ENCODE data around the gene RNFT2.
"Not testable (repeated sequence)": the region's sequence is repeated elsewhere in the genome, so short reads cannot be mapped to it uniquely, and the experiment has no call there.

Gene RNFT2

GRCh38 chr12:116745554-116745953 lies 7.4 kb downstream of the RNFT2 start:
- no peak for DNase-seq

- DNase-seq: no peak
Observed at GRCh38 chr12:116749884-116750283, 11.8 kb downstream of the RNFT2 start.

- no peak for DNase-seq
Observed at GRCh38 chr12:116750298-116750697, 12.2 kb downstream of the RNFT2 start.

GRCh38 chr12:116754097-116754496 lies 16.0 kb downstream of the RNFT2 start:
- not testable (repeated sequence) for DNase-seq

- not testable (repeated sequence) for DNase-seq
Observed at GRCh38 chr12:116754783-116755182, 16.7 kb downstream of the RNFT2 start.

- DNase-seq: no peak
Observed at GRCh38 chr12:116759783-116760621, 21.9 kb downstream of the RNFT2 start.

- DNase-seq: no peak
Observed at GRCh38 chr12:116760622-116761020, 22.5 kb downstream of the RNFT2 start.

GRCh38 chr12:116761499-116761898 lies 23.4 kb downstream of the RNFT2 start:
- no peak for DNase-seq

- DNase-seq: no peak
Observed at GRCh38 chr12:116765271-116765670, 27.2 kb downstream of the RNFT2 start.

GRCh38 chr12:116766285-116766684 lies 28.2 kb downstream of the RNFT2 start:
- no peak for DNase-seq

GRCh38 chr12:116766746-116767145 lies 28.6 kb downstream of the RNFT2 start:
- no peak for DNase-seq

- DNase-seq: no peak
Observed at GRCh38 chr12:116771651-116772050, 33.5 kb downstream of the RNFT2 start.

- no peak for DNase-seq
Observed at GRCh38 chr12:116773276-116773731, 35.2 kb downstream of the RNFT2 start.

- no peak for DNase-seq
Observed at GRCh38 chr12:116774020-116774419, 35.9 kb downstream of the RNFT2 start.

- no peak for DNase-seq
Observed at GRCh38 chr12:116777245-116777644, 39.1 kb downstream of the RNFT2 start.

- DNase-seq: no peak
Observed at GRCh38 chr12:116779597-116779996, 41.5 kb downstream of the RNFT2 start.

- no peak for DNase-seq
Observed at GRCh38 chr12:116780942-116781341, 42.8 kb downstream of the RNFT2 start.

- DNase-seq: no peak
Observed at GRCh38 chr12:116783525-116784237, 45.6 kb downstream of the RNFT2 start.

- DNase-seq: no peak
Observed at GRCh38 chr12:116784238-116784612, 46.1 kb downstream of the RNFT2 start.

GRCh38 chr12:116789562-116789961 lies 51.4 kb downstream of the RNFT2 start:
- not testable (repeated sequence) for DNase-seq

- no peak for DNase-seq
Observed at GRCh38 chr12:116790066-116790465, 52.0 kb downstream of the RNFT2 start.

GRCh38 chr12:116792403-116792802 lies 54.3 kb downstream of the RNFT2 start:
- DNase-seq: no peak

GRCh38 chr12:116794725-116795124 lies 56.6 kb downstream of the RNFT2 start:
- no peak for DNase-seq

- DNase-seq: no peak
Observed at GRCh38 chr12:116797885-116798284, 59.8 kb downstream of the RNFT2 start.
